OCI-M1 (cell line): ENCODE data around the gene NOC2L.

Experiments used
- DNase-seq: peaks from one replicate; lab custom pipeline; 2025; lab: John Stamatoyannopoulos, UW

The NOC2L gene

DNA sequence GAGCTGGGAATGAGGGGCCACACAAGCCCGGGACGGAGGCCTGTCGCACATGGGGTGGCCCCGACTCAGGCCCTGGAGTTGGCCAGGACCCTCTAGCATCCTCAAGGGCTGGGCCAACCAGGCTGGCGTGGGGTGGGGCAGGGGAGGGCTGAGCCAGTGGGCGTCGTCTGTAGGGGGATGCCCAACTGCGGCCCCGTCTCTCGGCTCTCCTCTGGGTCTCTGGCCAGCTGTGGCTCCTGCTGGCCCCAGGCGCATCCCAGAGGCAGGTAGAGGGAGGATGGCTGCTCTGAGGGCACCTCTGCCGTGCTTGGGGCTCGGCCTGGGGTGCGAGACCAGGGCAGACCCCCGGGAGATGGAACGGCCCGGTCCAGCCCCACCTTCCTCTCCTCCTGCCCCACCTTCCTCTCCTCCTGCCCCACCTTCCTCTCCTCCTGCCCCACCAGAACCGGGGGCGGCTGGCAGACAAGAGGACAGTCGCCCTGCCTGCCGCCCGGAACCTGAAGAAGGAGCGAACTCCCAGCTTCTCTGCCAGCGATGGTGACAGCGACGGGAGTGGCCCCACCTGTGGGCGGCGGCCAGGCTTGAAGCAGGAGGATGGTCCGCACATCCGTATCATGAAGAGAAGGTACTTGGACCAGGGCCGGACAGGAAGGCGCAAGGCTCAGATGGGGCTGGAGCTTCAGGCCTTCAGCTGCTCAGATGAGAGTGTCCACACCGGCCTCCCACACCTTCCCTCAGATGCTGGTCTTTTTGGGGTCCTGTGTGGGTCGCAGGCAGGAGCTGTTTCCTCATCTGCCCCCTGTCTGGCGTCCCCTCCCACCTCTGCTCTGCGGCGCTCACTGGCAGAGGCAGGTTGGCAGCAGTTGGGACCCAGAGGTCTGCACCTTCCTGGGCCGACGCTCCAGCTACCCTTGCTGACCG, 29.1 kb downstream of the NOC2L start:
- DNase-seq = no peak

DNA sequence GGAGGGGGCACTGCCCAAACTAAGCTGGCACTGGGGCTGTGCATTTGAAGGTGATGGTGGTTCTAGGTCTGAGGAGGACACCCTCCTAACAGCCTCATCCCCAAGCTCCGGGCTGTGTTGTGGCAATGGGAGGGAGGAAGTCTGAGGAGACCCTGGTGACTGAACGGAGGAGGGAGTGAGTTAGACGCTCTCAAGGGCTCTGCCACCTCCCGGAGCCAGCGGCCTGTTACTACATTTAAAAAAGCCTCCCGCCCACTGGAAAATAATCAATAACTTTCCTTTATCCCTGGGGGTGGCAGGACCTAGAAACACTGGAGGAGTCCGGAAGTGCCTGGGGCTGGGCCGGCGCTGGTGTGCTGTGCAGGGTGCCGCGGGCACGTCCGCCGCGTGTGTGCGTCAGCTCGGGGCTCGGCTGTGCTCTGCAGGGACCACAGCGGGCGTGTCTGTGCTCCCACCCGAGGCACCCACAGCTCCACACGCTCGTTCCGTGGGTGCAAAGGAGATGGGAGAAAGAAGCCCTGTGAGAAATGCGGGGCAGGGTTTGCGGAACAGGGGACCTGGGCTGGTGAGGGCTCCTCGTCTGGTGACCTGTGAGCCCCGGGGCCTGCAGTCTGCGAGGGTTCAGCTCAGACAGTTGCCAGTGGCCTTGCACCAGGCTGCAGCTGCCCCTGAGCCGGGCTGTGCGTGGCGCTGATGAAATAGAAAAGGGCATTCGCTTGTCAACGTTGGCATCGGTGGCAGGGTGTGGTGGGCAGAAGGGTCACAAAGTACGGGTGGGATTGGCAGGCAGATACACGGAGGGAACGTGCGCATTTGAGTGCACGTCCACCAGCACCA, 30.0 kb downstream of the NOC2L start:
- peak; percentile 27 for DNase-seq

DNA sequence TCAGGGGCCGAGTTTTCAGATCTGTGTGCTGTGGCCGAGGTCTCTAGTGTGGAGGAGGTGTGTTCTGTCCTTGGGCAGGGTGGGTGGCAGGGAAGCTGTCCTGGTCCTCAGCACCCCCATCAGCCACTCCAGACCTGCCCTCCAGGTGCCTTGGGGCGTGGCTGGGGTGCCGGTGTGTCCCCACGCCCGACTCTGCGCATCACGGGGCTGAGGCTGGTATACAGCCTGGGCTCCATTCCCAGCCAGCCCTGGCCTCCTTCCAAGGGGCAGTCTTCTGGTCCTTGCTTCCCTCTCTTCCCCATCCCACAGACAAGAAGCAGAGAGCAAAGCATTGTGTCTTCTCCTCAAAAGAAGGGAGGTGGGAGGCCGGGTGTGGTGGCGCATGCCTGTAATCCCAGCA, 31.3 kb downstream of the NOC2L start:
- no peak for DNase-seq

DNA sequence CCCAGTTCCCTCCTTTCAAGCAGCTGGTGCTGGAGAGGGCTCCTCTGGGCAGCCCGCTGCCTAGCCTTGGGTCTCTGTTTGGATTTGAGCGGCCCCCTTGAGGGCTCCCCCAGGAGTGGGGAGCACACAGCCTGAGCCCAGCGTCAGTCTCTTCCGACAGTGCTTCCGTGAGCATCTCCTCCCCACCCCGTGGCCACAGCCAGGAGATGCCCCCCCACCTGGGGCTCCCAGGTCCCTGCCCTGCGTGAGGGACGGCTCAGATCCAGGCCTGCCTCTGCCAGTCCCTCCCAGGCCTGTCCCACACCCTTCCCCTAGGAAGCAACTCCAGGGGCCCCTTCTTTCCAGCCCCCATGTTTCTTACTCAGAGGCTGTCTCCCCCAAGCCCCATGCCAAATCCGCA, 31.8 kb downstream of the NOC2L start:
- no peak for DNase-seq

GRCh38 chr1:925561-926421, 33.3 kb downstream of the NOC2L start:
- DNase-seq = peak; percentile 36

DNA sequence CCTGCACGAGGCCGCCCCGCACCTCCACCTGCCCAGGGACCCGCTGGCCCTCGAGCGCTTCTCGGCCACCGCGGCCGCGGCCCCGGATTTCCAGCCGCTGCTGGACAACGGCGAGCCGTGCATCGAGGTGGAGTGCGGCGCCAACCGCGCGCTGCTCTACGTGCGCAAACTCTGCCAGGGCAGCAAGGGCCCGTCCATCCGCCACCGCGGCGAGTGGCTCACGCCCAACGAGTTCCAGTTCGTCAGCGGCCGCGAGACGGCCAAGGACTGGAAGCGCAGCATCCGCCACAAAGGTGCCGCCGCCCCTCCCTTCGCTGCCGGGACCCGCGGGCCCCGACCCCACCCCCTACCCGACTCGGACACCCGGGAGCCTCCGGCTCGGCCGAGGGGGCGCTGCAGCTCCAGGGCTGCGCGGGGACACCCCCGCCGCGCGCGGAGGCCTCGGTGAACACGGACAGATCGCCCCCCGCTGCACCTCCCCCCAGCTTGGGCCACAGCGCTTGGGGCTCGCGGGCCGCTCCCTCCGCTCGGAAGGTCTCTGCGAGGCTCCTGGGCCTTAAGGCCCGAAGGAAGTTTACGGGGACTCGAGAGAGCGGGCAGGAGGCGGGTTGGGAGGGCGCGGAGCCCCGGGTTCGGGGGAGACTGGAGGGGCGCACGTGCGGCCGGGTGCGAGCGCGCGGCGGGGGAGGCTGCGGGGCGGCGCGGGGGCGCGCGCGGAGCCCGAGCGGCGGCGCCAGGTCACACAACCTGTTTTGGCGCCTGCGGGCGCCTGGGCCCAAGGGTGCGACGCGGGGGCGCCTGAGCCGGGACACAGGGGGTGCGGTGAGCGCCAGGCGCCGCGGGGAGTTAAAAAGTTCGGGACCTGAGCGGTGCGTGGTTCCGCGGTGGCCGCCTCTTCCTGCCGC, 34.1 kb downstream of the NOC2L start:
- DNase-seq = peak; percentile 62

DNA sequence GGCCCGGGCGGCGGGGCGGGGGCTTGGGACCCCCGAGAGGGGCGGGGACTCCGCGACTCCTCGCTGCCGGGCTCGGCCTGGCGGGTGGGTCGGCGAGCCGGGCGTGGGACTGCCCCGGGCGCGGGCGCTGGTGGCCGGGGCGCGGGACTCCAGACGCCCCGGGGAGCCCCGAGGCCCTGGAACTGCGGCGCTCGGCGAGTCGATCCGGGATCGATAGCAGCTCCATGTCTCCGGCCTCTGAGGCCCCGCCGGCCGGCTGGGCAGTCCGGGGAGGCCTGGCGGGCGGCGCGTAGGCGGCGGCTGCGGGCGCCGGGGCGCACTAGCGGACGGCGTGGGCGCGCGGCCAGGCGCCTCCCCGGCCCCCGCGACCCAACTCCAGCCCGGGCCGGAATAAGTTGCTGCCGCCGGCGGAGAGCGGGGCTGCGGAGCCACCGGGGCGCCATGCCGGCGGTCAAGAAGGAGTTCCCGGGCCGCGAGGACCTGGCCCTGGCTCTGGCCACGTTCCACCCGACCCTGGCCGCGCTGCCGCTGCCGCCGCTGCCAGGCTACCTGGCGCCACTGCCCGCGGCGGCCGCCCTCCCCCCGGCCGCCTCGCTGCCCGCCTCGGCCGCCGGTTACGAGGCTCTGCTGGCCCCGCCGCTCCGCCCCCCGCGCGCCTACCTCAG, 34.9 kb downstream of the NOC2L start:
- peak; percentile 64 for DNase-seq

DNA sequence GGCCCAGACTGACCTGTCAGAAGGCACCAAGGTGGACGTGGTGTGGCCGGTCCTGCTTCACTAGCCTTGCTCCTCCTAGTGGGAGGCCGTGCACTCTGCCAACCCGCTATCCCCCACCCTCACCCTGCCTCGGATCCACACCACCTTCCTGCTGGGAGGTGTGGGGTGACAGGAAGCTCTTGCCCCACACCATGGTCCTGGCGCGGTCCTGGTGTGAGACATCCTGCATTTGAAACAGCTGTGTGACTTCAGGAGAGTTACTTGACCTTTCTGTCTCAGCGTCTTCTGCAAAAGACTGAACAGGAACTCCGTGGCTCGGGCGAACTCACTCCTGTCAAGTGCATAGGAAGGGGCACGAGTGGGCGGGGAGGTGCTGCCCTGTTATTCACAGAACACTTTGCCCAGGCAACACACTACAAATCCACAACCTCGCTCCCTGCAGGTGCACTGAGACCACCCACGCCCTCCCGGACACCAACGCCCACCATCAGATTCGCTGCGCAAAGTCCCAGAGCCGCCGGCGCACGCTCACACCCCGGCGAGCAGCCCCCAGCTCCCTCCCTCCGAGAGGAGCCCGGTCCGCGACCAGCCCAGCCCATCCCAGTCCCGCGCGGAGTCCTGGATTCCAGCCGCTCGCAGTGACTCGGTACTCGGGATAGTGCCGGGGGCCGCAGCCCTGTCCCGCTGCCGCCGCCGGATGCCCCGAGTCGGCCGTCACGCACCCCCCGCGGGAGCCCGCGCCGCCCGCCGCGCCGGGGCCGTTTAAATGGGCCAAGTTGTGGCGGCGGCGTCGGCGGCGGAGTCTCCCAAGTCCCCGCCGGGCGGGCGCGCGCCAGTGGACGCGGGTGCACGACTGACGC, 35.7 kb downstream of the NOC2L start, which contains the start of gene SAMD11:
SAMD11 (plus strand) TSS at position 793 of the 860 bp plus-strand sequence. CDS start 509 bp downstream, outside the sequence.
- DNase-seq = peak; percentile 92

- DNase-seq = peak; percentile 91
These were observed 37.8 kb downstream of the NOC2L start for GRCh38 chr1:921011-921837.

DNA sequence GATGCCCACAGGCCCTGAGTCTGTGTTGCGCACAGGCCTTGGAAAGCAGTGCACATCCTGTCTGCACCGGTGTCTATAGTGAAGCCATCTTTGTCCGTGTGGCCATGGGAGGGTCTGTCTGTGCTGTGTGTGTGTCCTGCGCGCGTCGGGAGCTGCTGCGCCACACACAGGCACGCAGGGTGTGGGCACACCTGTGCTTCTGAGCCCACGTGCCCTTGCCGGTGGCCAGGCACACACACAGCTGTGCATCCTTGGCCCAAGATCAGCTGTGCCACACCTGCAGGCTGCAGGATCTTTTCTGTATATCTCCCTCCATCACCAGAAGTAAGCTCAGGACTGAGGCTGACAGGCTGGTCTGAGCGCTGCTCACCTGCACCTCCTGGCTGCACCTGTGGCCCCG, 38.5 kb downstream of the NOC2L start:
- peak; percentile 30 for DNase-seq

GRCh38 chr1:920010-920409, 39.0 kb downstream of the NOC2L start:
- no peak for DNase-seq

DNA sequence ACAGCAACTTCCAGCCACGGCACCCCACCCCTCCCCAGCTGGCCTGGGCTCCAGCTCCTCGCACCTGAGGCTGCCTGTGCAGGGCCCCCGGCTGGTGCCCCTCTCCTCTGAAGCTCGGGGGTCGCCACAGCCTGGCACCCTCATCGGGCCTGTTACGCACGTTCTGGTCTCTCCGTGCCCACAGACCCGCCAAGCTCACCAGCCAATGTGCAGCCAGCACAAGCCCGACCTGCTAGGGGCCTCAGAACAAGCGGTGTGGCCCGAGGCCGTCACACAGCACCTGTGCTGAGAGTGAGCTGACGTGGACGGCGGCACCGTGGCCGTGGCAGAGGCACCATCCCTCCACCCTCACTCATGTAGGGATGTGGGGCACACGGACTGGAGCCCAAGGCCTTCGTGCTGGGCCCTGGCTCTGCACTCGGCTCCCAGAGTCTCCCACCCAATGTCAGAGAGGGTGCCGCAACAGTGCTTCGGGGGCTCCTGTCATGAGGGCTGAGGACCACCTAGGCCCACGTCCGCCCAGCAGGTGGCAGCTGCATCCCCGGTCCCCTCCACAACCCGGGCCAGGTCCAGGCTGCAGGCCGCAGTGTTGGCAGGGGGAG, 39.7 kb downstream of the NOC2L start:
- no peak for DNase-seq

- DNase-seq = peak; percentile 30
These were observed 40.2 kb downstream of the NOC2L start for GRCh38 chr1:918843-919242.

- DNase-seq = no peak
These were observed 40.7 kb downstream of the NOC2L start for GRCh38 chr1:918353-918752.

GRCh38 chr1:917466-918091, 41.5 kb downstream of the NOC2L start:
- no peak for DNase-seq

GRCh38 chr1:917076-917459, 42.0 kb downstream of the NOC2L start:
- DNase-seq = no peak
